ENCODE results near the gene P2RY2.

DNA sequence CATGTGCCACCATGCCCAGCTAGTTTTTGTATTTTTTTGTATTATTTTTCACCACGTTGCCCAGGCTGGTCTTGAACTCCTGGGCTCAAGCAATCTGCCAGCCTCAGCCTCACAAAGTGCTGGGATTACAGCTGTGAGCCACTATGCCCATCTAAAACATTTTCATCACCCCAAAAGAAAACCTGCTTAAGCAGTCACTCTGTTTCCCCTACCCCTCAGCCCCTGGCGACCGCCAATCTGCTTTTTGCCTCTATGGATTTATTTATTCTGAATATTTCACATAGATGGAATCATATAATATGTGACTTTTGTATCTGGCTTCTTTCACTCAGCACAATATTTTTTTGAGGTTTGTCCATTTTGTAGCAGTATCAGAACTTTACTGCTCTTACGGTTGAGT is 18.6 kb upstream of the P2RY2 start:
- TF ChIP-seq, protein P1, sequence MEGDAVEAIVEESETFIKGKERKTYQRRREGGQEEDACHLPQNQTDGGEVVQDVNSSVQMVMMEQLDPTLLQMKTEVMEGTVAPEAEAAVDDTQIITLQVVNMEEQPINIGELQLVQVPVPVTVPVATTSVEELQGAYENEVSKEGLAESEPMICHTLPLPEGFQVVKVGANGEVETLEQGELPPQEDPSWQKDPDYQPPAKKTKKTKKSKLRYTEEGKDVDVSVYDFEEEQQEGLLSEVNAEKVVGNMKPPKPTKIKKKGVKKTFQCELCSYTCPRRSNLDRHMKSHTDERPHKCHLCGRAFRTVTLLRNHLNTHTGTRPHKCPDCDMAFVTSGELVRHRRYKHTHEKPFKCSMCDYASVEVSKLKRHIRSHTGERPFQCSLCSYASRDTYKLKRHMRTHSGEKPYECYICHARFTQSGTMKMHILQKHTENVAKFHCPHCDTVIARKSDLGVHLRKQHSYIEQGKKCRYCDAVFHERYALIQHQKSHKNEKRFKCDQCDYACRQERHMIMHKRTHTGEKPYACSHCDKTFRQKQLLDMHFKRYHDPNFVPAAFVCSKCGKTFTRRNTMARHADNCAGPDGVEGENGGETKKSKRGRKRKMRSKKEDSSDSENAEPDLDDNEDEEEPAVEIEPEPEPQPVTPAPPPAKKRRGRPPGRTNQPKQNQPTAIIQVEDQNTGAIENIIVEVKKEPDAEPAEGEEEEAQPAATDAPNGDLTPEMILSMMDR (IDR thresholded peaks at IDR 0.05), result no peak
- TF ChIP-seq POLR2A (IDR thresholded peaks at IDR 0.05), result no peak
